GM21367 (cell line): ENCODE measurements around the gene HSPH1.
"Not testable (repeated sequence)": the region's sequence is repeated elsewhere in the genome, so short reads cannot be mapped to it uniquely, and the experiment has no call there.

Experiments used
- ATAC-seq: cut with Tn5 transposase; IDR thresholded peaks from one replicate; pipeline ENCODE4 v1.9.1; 2021; ENCODE audit not compliant: unreplicated experiment

Gene HSPH1

DNA sequence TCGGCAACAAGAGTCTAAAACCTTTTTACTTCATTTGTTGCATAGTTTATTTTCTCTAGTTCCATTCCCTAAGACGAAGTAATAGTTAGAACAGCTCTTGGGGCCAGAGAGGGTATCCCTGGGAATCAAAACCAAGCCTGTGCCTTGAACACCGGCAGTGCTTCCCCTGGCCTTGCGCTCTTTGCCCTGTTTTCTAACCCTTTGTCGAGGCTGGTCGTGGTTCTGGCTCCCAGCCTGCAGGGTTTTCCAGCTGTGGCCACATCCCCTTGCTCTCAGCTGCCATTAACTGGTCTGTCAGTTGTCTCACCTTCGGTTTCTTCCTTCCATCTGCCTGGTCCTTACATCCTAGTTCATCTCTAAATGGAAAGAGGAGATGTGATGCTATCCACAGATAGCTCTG, 61.0 kb downstream of the HSPH1 start:
- ATAC-seq: no peak

- ATAC-seq: not testable (repeated sequence)
Measured at GRCh38 chr13:31097911-31098434, 63.7 kb downstream of the HSPH1 start.

- ATAC-seq: no peak
Measured at GRCh38 chr13:31096654-31097302, 64.9 kb downstream of the HSPH1 start.

DNA sequence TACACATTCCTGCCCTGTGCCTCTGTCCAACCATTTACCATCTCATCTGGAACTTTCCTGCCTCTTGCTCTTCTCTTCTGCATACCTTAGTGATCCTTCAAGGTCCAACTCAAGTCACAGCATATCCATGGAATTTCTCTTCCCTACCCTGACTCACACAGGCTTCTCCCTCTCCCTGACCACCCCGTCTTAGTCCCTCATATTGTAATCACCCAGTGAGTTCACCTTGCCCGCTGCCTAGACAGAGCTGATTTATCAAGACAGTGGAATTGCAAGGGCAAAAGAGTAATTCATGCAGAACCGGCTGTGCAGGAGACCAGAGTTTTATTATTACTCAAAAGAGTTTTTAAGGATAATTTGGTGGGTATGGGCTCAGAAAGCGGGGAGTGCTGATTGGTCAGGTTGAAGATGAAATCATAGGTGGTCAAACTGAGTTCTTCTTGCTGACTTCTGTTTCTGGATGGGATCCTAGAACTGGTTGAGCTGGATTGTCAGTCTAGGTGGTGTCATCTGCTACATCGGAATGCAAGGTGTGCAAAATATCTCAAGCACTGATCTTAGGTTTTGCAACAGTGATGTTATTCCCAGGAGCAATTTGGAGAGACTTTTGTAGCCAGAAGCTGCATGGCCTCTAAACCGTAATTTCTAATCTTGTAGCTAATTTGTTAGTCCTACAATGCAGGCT, 67.2 kb downstream of the HSPH1 start:
- ATAC-seq: no peak

DNA sequence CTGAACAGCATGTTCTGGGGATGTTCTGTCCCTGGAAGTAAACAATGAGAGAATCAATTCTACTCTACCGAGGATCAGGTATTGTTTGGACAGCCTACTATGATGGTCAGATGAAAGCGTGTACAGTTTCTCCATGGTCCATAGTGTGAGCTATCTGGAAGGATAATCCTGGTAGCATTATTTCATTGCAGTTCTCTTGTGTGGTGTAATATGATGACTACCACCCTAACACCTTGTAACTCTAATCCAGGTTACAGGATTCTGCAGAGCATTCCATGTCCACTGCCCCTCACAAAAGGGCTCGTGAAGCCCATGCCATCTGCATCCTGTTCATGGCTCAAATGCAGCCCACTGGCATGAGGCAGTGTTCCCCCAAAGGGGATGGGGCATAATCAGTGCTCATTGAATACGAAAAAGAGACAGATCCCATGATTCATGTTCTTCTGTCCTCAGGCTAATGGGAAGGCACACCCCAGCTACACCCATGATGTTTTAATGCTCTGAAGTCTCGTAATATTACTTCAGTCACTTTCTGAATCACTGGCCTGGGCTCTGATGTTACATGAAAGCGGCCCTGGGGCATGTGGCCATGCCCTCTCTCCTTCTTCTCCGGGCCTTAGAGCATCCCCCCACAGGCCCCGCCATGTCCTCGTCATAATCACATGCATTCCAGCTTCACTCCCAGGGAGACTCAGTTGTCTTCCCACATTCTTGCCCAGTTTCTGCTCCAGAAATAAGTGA, 68.4 kb downstream of the HSPH1 start:
- ATAC-seq: no peak

- no peak for ATAC-seq
Measured at GRCh38 chr13:31092646-31093045, 69.1 kb downstream of the HSPH1 start.

GRCh38 chr13:31090961-31091624, 70.6 kb downstream of the HSPH1 start:
- ATAC-seq: no peak

DNA sequence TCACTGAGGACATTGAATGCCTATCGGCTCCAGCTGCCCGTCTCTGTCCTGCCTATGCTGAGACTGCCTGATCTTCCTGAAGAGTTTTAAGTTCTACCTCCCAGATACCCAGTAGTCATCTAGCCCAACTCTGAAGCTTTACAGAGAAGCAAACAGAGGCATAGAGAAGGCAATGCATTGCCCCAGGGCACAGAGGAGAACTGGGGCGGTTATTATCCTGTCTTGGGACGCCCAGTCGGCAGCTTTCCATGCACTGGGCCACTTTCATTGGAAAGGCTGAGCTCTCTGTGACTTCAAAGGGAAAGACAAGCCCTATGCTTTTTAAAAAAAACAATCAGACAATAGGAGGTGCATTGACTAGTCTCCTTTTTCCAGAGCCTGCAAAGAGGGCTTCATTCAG, 71.6 kb downstream of the HSPH1 start:
- ATAC-seq: no peak

GRCh38 chr13:31089649-31090048, 72.1 kb downstream of the HSPH1 start:
- ATAC-seq: no peak

DNA sequence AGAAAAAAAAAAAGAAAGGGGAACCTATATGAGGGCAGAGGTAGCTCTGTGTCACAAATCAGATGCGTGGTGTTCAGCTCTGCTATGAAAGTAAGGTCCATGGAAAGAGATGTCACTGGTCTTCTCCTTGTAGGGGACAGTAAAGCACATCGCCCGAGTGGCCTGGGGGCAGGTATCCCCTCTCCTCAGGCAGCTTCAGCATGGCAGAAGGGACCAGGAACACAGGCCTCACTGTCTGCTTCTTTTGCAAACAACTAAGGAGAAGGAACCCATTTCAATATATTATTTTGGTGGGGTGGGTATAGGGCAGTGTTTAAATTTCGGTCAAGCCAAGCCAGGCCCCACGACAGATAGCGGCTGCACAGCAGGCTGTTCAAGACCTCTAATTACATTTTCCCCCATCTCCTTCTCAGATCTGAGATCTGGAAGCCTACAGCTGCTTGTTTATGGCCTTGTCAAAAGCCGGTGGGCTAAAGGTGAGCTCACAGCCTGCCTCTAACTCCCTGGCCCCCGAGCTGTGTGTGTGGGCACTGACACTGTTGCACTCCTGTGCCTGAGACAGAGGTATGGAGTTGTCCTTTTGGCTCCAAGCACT, 72.8 kb downstream of the HSPH1 start:
- ATAC-seq: no peak
